ENCODE results near the gene LHB.

LHB gene

DNA sequence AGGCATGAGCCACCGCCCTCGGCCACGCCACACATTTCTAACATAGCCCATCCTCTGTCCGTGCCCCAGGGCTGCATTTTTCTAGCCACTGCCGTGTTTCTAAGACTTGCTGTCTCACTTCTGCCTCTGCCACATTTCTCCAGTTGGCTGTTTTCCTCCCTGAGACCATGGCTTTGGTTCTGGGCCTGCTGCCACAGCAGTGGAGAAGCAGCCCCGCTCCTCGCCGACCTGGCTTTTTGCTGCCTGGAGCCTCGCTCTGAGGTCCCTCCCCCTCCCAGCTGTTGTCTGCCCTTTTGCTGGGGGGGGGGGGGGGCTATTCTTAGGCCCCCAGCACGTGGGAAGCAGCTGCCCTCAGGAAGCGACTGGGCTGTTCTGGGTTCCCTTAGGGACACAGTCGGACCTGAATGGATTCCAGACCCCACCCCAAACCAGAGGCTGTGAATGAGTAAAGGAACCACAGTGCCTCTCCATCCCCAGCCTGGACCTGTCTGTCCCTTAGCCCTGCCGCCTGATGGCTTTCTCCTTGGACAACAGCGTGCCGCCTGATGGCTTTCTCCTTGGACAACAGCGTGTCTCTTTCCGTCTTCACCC, 27.1 kb downstream of the LHB start:
- POLR2A ChIA-PET: interaction anchor here (0.6 kb wide), 3 partner anchors 31 to 782 kb away, joined by 3 to 5 read pairs (median 4); no protein-coding TSS in a partner anchor
- DNase-seq (ENCODE audit: extremely low spot score): no peak
- CTCF ChIA-PET: interaction anchor here (0.9 to 4.5 kb wide), 7 partner anchors 8 to 202 kb away, joined by 3 to 129 read pairs (median 5); no protein-coding TSS in a partner anchor
- TF ChIP-seq, protein P1, sequence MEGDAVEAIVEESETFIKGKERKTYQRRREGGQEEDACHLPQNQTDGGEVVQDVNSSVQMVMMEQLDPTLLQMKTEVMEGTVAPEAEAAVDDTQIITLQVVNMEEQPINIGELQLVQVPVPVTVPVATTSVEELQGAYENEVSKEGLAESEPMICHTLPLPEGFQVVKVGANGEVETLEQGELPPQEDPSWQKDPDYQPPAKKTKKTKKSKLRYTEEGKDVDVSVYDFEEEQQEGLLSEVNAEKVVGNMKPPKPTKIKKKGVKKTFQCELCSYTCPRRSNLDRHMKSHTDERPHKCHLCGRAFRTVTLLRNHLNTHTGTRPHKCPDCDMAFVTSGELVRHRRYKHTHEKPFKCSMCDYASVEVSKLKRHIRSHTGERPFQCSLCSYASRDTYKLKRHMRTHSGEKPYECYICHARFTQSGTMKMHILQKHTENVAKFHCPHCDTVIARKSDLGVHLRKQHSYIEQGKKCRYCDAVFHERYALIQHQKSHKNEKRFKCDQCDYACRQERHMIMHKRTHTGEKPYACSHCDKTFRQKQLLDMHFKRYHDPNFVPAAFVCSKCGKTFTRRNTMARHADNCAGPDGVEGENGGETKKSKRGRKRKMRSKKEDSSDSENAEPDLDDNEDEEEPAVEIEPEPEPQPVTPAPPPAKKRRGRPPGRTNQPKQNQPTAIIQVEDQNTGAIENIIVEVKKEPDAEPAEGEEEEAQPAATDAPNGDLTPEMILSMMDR (IDR thresholded peaks at IDR 0.05; ENCODE audit: control extremely low read depth, extremely low read depth, low read depth, missing control alignments): no peak

DNA sequence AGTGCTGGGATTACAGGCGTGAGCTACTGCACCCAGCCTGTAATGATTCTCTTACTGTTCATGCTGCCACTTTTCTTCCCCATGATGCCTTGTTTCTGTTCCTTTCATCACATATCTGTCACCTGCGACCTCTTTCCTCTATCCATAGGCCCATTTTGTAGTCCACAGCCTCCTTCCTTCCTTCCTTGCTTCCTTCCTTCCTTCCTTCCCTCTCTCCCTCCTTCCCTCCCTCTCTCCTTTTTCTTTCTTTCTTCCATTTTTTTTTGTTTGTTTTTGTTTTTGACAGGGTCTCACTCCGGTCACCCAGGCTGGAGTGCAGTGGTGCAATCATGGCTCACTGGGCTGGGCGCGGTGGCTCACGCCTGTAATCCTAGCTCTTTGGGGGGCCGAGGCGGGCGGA, 28.0 kb downstream of the LHB start:
- no peak for DNase-seq (ENCODE audit: extremely low spot score)
- TF ChIP-seq, protein P1 (IDR thresholded peaks at IDR 0.05; ENCODE audit: control extremely low read depth, extremely low read depth, low read depth, missing control alignments): no peak
- CTCF ChIA-PET: interaction anchor here (0.9 to 1.6 kb wide), 4 partner anchors 9 to 201 kb away, joined by 3 to 5 read pairs (median 4); no protein-coding TSS in a partner anchor
- POLR2A ChIA-PET: interaction anchor here (0.6 to 0.7 kb wide), 2 partner anchors 10 to 108 kb away, joined by 3 to 5 read pairs; no protein-coding TSS in a partner anchor

DNA sequence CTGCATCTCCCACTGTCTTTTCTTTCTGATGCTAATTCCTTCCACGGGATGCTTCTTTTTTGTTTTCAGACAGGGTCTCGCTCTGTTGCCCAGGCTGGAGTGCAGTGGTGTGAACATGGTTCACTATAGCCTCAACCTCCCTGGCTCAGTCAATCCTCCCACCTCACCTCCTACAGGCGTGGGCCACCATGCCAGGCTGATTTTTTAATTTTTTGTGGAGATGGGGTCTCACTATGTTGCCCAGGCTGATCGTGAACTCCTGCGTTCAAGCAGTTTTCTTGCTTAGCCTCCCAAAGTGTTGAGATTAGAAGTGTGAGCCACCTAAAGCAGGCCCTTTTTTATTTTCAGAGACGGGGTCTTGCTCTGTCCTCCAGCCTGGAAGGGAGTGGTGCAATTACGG, 28.6 kb downstream of the LHB start:
- TF ChIP-seq, protein P1 (IDR thresholded peaks at IDR 0.05; ENCODE audit: control extremely low read depth, extremely low read depth, low read depth, missing control alignments): no peak
- ChIA-PET CTCF (interaction anchor here (1.1 to 1.6 kb wide), 3 partner anchors 9 to 201 kb away, joined by 3 to 5 read pairs (median 4); no protein-coding TSS in a partner anchor), POLR2A (interaction anchor here (0.7 kb wide), 1 partner anchor 9 kb away, joined by 3 read pairs; no protein-coding TSS in a partner anchor)
- DNase-seq (ENCODE audit: extremely low spot score): no peak

DNA sequence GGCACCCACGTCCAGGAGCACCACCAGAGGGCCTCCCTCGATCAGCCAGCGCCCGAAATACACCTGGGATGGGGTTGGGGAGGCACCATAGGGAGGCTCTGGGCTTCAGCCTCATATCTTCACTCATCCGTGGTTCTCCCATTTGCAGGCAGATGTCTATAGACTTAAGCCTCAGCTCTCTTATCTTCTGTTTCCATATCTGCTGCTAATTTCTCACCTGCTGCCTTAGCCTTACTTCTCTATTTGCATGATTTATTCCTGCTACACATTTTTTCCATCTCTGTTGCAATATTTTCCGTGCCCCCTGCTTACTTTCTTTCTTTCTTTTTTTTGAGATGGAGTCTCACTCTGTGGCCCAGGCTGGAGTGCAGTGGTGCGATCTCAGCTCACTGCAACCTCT, 29.6 kb downstream of the LHB start:
- ChIA-PET CTCF (interaction anchor here (1.6 to 1.9 kb wide), 2 partner anchors 13 to 14 kb away, joined by 3 to 11 read pairs; no protein-coding TSS in a partner anchor), POLR2A (interaction anchor here (0.7 to 2.1 kb wide), 2 partner anchors 8 to 21 kb away, joined by 3 to 11 read pairs; partner anchors contain the start of gene FTL)
- no peak for DNase-seq (ENCODE audit: extremely low spot score)
- TF ChIP-seq, protein P1 (IDR thresholded peaks at IDR 0.05; ENCODE audit: control extremely low read depth, extremely low read depth, low read depth, missing control alignments): no peak

DNA sequence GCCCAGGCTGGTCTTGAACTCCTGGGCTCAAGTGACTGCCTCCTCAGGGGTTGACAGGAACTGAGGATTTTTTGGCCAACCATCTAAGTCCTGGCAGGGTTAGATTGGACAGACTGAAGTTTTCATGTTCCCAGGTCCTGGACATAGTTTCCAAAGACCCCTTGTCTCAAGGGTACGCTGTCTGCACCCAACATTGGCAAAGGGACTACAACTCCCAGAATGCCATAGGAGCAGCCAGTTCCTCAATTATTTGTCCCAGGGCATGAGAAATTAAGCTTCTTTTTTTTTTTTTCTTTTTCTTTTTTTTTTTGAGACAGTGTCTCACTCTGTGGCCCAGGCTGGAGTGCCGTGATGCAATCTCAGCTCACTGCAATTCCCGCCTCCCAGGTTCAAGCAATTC, 30.7 kb downstream of the LHB start:
- no peak for DNase-seq (ENCODE audit: extremely low spot score)
- TF ChIP-seq, protein P1 (IDR thresholded peaks at IDR 0.05; ENCODE audit: control extremely low read depth, extremely low read depth, low read depth, missing control alignments): no peak
- ChIA-PET CTCF (interaction anchor here (0.8 to 1.9 kb wide), 4 partner anchors 10 to 15 kb away, joined by 3 to 11 read pairs (median 4); no protein-coding TSS in a partner anchor), POLR2A (interaction anchor here (0.6 to 2.1 kb wide), 4 partner anchors 20 to 470 kb away, joined by 3 to 11 read pairs (median 4); partner anchors contain the start of gene FTL)

DNA sequence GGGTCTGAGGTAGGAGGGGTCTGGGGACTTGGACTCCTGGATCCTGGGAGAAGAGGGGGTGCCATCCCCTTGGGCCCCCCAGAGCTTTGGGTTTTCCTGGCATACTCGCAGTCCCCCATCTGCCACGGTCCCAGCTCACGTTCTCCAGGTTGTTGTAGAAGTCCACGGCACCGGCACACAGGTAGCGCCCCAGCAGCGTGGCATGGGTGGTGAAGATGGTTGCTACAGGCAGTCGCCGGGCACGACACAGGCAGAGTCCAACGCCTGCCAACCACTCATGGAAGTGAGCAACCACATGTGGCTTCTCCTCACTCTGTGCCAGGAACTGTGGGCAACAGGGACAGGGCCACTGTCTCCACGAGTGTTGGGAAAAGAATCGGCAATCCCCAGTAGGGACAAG, 31.2 kb downstream of the LHB start:
- POLR2A ChIA-PET: interaction anchor here (0.6 to 2.1 kb wide), 5 partner anchors 8 to 469 kb away, joined by 3 to 11 read pairs (median 3); partner anchors contain the start of genes FTL and RUVBL2
- no peak for DNase-seq (ENCODE audit: extremely low spot score)
- CTCF ChIA-PET: interaction anchor here (1.3 to 10.4 kb wide), 3 partner anchors 7 to 14 kb away, joined by 3 to 129 read pairs (median 11); partner anchors contain the start of genes GYS1 and RUVBL2
- TF ChIP-seq, protein P1 (IDR thresholded peaks at IDR 0.05; ENCODE audit: control extremely low read depth, extremely low read depth, low read depth, missing control alignments): no peak
